Stimulated activated CD4-positive, alpha-beta T cell treated with anti-CD3 and anti-CD28 coated beads, TNF-alpha, amount 100 ng/mL, for 4 hours (primary cell): ENCODE measurements around the gene BNC2.

Experiments
- DNase-seq, 3 experiments: peaks; one replicate each; pipeline ENCODE4 v3.0.0-alpha.2; 2020; ENCODE audit warnings: low read depth in 3 of 3

Gene BNC2

GRCh38 chr9:16716601-16717000, 153.9 kb downstream of the BNC2 start:
- no peak for DNase-seq

DNA sequence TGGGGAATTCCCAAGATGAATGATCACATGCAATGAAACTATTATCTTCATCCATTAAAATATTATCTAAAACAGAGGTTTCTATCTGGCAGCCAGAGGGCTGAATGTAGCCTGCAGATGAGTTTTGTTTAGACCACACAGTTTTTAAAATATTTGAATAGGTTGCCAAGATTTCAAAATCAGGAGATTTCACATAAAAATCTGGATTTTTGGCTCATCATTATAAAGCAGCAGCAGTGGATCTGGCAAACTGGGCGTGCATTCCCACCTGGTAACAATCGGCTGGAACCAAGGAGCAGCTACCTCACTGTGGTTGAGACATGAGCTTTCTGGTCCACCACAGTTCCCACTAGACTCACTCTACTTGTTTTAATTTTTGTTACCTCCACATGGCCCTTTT, 155.1 kb downstream of the BNC2 start:
- no peak for DNase-seq

GRCh38 chr9:16712787-16713186, 157.7 kb downstream of the BNC2 start:
- DNase-seq: no peak

DNA sequence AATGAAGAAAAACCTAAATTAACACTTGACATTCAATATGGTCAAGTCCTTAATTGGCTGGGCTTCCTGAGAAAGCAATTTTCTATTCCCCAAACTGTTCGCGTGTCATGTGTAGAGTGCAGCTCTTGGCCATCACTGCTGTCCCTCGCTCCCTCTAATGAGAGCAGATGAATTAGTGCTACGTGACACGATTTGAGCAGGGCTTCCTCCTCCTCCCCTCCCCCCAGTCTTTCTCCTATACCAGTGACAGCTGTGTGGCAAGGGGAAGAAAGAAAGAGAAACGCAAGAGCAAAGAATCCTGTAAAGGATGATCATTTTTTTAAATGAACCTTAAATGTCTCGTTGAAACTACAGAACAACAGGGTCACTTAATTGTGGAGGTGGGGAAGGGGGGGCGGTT, 159.6 kb downstream of the BNC2 start:
- no peak for DNase-seq

DNA sequence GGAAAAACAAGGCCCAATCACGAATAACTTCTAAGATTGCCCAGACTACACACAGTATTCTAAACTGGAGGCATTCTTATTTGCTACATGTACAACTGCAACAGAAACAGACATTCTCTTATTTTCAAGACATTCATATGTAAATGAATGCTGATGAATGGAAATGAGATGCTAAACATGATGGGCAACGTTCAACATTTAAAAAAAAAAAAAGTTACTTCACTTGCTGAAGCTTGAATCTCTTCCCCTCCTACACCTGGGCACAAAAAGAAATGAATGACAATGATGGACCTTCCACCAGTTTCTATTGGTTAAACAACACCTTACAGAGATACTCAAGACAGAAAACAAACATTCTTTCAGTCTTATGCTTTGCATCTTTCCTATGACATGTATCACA, 160.5 kb downstream of the BNC2 start:
- no peak for DNase-seq

GRCh38 chr9:16708656-16709435, 161.6 kb downstream of the BNC2 start:
- no peak for DNase-seq

- DNase-seq: no peak
These were observed 165.3 kb downstream of the BNC2 start for GRCh38 chr9:16705111-16705604.

DNA sequence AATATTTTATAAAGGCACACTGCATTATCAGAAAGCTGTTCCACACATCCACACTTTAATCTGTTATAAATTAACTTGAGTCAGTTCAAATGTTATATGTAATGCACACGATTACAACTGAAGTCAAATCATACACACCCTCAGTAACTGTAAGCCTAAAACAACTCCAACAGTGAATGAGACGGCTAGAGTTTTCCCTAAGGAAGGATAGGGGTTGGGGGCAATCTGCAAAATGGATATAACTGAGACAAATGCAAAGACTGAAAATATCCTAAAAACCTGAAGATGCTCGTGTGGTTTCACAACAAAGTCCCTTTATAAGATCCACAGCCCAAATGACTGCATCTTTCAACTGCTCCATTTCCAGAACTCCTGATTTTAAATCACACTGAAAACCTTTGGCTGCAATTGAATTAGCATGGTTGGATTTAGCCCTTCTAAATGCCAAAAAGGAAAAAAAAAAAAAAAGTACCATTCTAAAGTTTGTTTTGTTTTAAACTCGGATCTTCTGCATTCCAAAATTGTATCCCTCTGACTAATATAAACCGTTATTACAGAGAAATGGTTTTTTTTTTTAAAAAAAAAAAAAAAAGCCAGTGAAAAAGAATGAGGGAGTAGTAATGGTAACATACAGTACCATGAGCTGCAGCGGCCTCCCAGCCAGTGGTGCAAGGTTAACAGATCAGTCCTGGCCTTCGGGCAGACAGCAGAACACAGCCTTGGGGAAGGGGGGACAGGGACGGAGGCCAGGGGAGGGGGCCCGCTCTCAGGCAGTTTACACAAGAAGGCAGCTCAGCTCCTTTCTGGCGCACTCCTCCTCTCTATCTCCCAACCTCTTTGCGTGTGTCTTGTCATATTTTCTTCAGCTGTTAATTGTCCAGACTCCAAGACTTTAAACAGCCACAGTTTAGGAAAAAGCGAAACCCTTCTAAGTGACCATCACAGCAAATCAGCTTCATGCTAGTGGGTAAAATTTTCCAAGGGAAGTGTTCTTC, 166.1 kb downstream of the BNC2 start:
- DNase-seq: no peak

- no peak for DNase-seq
These were observed 169.1 kb downstream of the BNC2 start for GRCh38 chr9:16701347-16701746.

- DNase-seq: no peak
These were observed 176.9 kb downstream of the BNC2 start for GRCh38 chr9:16693616-16694015.

DNA sequence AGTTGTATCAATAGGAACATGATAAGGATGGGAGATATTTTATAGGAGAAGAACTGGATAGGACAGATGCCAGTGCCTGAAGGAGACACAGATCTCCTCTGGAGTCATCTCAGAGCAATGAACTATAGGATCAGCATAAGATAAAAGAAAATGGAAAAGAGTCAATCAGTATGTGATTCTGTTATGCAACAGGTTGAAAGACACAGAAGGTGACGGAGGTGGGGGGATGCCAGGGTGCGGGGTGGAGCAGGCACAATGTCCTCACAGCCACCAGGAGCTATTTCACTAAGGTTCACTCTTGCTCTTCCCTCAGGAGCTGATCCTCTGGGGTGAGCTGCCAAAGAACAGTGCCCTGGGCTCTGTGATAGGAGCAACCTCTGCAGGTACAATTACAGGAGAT, 179.8 kb downstream of the BNC2 start:
- DNase-seq: no peak

- DNase-seq: no peak
These were observed 180.3 kb downstream of the BNC2 start for GRCh38 chr9:16690205-16690604.

DNA sequence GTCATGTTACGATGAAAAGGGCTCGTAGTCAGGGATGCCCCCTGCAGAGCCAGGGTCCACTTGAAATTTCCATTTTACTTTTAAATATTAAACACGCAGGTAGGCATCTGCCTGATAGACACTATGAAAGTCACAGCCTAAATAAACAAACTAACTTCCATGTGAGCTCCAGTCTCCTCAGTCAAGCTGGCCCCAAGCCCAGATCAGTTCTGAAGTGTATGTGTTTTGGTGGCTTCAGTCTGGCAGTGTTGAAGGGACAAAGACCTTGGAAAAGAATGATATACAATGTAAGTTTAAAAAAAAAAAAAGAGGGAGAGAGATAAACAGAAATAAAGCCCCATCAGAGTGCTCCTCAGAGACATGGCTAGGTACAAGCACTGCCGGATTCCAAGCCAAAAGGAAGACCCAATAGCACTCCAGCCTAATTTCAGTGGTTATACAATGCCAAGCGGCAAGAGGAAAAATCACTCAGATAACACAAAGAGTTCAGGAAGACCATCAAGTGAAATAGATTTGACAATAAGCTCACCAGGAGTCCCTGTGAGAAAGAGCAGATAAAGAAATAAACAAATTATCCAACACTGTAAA, 181.0 kb downstream of the BNC2 start:
- no peak for DNase-seq

DNA sequence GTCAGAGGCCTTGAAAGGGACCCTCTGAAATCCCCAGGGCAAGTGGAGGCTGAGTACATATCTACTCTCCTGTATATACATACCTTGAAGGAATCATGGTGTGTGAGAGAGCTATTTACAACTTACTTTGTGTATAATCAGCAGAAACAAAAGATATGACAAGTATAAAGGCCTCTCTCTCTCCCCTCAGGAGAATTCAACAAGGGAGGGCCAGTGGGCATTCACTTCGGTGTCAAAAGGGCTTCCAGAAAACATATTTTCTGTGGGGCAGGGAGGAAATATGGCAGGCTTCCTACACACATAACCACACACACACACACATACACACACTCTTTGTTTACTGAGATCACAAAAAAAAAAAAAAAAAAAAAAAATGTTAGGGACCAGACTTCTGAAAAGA, 181.7 kb downstream of the BNC2 start:
- no peak for DNase-seq

- DNase-seq: no peak
These were observed 182.6 kb downstream of the BNC2 start for GRCh38 chr9:16687678-16688369.

- DNase-seq: no peak
These were observed 187.1 kb downstream of the BNC2 start for GRCh38 chr9:16683326-16683725.

DNA sequence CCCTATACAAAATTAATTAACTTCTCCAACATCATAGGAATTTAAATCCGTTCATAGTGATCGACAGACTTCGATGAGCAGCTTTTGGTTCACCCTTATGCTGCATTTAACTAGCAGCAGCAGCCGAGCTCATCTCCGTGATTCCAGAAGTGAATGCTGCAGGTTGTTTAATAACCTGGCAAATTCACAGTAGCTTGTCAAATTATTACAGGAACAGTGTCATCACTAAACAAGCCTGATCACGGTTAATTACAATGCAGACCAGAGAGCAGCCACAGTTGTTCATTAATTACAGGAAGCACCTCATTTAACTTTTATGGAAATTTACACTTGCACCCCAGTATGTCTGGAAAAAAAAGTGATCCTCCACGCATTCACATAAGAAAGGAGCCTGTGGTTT, 188.2 kb downstream of the BNC2 start:
- DNase-seq: no peak

- DNase-seq: no peak
These were observed 188.8 kb downstream of the BNC2 start for GRCh38 chr9:16681652-16681987.

- no peak for DNase-seq
These were observed 189.4 kb downstream of the BNC2 start for GRCh38 chr9:16680975-16681651.

- no peak for DNase-seq
These were observed 189.9 kb downstream of the BNC2 start for GRCh38 chr9:16680541-16680940.

DNA sequence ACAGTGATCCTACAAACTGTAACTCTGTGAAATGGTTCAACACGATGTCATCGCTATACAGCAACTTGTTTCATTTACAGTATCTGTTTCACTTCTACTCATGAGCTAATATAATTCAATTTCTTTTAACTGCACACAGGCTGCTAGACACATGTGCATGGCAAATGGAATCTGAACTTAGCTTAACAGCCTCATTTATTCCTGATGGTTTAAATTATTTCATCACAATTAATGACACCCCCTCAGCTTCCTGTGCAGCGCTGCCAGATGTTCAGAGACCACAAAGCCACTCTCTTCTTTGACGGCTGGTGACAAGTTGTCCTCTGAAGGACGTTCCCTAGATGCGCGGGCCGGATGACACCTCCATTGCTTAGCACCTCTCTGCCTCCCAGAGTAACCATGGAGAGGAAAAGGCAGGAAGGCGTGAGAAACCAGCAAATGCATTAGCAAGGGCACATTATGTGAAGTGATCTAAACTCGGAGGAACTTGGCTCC, 191.1 kb downstream of the BNC2 start:
- DNase-seq: no peak
